ENCODE results near the gene CYB5B.

The CYB5B gene, protein sequence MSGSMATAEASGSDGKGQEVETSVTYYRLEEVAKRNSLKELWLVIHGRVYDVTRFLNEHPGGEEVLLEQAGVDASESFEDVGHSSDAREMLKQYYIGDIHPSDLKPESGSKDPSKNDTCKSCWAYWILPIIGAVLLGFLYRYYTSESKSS

DNA sequence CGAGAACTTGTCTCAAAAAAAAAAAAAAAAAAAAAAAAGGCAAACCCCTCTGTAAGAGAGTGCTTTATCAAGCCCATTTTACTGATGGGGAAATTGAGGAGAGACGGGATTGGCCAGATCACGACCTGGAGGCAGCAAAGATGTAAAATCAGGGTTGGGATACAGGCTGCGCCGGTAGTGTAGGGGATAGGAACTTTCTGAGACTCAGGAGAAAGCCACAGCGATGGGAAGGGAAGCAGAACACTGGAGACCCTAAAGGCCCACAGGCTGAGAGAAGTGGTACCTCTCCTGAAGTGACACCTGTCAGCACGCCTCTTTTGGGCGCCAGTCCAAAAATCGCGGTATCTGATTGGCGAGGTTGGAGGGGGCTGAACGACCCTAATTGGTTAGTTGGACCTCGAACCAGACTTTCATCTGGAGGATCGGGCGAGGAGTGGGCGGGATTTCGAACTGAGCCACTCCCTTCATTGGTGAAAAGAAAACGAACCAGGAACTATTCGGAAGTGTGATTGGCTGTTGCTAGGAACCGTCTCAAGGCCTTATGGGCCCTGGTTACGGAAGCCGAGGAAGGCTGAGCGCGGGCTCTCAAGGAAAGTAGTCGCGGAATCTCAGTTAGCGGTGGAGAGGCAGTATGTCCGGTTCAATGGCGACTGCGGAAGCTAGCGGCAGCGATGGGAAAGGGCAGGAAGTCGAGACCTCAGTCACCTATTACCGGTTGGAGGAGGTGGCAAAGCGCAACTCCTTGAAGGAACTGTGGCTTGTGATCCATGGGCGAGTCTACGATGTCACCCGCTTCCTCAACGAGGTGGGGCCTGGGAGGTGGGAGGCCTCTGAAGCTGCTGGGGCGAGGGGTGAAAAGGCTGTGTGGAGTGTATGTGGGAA, at the start of gene CYB5B:
Gene CYB5B (plus strand): TSS at position 567 of the 882 bp plus-strand sequence. CDS start 65 bp downstream, at position 632.
- peak; percentile 90 for DNase-seq (ENCODE audit: low read depth)

DNA sequence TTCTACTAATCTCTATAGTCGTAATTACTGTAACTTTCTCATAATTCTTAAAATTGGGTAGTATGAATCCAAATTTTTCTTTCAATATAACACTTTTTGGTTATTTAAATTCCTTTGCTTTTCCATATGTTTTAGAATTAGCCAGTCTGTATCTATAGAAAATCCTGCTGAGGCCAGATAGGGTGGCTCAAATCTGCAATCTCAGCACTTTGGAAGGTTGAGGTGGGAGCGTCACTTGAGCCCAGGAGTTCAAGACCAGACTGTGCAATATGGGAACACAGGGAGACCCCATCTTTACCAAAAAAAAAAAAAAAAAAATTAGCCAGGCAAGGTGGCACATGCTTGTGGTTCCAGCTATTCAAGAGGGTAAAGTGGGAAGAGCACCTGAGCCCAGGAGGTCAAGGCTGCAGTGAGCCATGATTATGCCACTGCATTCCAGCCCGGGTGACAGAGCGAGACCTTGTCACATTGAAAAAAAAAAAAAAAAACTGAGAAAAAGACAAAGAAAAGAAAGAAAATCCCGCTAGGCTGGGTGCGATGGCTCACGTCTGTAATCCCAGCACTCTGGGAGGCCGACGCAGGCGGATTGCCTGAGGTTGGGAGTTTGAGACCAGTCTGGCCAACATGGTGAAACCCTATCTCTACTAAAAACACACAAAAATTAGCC, 47.9 kb upstream of the CYB5B start:
- no peak for DNase-seq (ENCODE audit: low read depth)

DNA sequence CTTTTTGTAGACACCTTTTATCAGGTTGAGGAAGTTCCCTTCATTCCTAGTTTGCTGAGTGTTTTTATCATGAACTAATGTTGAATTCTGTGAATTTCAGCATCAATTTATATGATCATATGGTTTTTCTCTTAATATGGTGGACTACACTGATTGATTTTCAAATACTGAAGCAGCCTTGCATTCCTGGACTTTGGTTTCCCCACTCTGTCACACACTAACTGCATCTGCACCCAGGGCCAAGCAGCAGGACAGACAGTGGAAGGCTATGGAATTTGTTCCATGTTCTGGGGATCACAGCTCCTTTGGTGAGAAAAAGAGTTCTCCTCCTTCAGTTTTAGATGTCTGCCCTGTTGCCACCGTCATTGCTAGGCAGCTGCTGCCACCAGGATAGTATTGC, 46.4 kb upstream of the CYB5B start:
- DNase-seq (ENCODE audit: low read depth), result no peak

DNA sequence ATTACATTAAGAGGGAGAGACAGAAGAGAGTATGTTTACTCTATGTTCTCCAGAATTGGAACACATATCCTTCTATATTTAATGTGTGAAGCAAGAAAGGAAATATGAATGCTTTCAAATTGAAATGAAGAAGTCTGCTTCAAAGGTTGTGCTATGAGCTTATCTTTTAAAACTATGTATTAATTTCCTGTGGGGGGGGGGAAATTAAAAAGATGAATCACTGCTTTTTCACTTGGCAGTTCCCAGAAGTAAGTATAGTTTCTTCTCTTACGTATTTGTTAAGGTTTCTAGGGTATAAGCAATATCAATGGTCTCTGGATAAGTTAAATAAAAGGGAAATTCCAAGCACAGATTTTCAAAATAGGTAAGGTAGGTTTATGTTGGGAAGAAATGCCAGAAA, 45.7 kb upstream of the CYB5B start:
- no peak for DNase-seq (ENCODE audit: low read depth)

DNA sequence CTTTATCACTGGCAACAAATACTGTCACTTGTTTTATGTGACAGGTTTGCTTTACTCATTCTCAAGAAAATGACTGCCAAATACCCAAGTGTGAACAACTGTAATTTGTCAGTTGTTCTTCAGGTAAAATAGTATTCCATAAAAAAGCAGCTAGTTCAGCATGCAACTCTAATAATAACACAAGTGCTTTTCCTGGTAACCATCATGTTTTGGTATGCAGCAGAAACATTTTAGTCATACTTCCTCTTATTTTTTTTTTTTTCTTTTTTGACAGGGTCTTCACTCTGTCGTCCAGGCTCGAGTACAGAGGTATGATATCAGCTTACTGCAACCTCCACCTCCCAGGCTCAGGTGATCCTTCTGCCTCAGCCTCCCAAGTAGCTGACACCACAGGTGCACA, 43.2 kb upstream of the CYB5B start:
- DNase-seq (ENCODE audit: low read depth), result no peak

DNA sequence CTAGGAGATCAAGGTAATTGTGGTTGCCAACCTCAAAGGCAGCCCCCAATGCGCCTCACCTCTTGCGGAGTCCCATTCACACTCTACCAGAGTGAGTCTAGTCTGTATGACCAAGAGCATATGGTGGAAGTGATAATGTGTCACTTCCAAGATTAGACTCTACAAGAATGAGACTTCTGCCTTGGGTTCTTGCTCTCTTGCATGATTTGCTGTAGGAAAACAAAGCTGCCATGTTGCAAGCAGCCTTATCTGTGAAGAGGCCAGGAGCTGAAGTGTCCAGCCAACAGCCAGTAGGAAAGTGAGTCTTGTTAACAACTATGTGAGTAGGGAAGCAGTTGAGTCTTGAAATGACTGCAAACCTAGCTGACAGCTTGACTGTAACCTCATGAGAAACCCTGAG, 42.0 kb upstream of the CYB5B start:
- DNase-seq (ENCODE audit: low read depth), result no peak

DNA sequence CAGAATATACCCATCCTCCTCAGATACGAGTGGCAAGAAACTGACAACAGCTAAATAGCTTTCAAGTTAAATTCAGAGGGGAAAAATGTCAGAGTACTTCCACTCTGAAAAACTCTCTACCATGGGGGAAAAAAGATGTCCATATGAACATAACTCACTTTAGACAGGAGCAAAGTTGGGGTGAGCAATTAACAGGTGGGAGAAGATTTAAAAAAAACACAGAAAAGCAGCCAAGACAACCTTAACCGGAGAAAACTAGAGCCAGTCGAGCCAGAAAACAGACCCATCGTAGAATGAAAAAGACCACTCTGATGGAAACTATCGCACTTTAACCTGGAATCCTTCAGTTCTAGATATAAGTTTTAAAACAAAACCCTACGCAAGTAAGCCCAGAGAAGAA, 39.4 kb upstream of the CYB5B start:
- no peak for DNase-seq (ENCODE audit: low read depth)

DNA sequence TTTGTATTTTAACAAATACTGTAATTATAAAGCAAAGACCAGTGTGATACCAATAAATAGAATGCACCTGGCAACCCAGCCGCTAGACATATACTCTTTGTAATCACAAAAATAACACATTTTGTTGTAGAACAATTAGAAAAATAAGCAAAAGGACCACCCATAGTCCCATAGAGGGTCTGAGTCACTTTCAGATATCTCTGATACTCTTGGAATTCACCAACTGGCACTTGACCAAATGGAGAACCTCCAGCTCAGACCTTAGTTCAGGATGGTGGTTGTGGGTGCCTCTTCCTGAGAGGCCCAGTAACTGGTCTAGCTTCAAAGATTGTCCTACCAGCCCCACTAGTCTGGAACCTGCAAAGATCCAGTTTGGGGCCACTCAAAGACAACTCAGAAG, 37.8 kb upstream of the CYB5B start:
- DNase-seq (ENCODE audit: low read depth), result no peak

DNA sequence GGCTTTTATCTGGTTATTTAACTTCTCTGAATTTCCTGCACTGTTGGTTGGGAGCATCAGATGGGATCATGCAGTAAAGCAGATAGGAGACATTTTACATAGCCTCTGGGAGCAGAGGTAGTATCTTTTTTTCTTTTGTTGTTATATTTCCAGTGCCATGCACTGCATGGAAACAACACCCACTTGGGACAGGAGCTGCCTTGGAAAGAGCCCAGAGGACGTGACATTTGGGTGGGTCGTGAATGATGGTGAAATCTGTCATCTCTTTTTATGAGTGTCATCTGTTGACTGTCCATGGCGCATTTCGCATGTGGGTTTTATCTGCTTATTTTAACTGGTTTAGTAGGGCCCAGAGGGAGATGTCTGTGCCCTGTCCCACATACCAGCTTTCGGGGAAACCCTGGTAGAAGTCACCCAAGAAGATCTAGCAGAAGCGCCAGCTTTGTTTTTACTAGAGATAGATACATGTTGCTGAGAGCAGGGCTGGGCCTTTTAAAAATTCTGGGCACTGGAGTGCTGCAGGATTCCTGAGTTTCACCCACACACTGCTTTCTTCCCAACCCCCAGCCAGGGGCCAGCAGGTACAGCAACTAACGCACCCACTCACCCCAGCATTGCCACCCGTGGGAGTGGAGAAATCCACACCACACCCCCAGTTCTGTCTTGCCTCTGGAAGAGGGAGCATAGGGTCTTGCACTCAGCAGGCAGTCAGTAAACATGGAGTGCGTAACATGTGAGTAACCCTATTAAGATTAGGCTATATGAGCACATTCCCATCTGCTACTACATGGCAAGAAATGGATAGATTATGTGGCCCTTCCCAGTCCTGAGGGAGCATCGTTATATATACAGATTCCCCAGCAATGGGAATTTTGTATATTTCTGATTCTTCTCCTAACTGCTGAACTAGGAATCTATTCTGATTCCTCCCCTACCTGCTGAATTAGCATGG, 30.2 kb upstream of the CYB5B start:
- DNase-seq (ENCODE audit: low read depth), result no peak

DNA sequence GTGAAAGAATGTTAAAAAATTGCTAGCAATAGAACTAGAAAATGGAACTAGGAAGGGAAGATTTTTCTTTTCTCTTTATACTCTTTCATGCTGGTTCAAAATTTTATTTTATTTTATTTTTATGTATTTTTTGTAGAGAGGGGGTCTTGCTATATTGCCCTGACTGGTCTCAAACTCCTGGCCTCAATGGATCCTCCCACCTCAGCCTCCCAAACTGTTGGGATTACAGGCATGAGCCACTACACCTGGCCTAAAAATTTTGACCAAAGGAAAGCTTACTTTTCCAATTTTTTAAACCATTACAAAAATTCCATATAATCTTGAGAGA, 28.6 kb upstream of the CYB5B start:
- no peak for DNase-seq (ENCODE audit: low read depth)

DNA sequence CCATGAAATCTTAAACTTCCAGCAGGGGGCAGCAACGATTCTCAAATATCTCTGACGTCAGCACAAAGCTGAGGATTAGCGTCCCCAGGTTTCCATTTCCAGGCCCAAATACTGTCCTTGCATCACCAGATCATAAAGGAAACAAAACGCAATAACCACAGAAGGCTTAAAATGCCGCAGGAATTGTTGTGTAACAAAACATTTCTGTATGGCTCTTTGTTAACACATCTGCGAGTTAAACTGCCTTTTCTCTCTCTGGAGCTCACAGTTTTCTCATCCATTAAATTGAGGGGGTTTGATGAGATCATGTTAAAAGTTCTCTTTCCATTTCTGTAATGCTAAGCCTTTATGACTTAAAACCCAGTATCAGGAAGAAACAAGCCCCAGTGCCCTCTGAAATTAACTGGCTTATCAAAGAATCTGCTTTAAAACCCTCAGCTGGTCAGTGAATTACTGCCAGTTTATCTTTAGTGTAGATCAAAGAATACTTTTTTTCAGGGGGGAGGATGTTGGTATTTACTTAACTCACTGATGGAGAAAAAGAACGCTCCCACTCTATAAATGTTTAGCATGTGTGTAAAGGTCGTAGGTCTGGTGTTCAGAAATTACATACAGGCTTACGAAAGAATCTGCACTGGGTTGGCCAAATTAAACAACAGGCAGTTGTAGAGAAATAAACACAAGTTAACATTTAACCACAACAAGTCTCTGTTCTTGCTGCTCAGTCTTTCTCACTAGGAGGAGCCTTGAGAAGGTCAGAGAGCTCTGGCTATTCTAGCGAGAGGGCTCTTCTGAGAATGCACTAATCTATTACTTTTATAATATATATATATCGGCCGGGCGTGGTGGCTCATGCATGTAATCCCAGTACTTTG, 28.0 kb upstream of the CYB5B start:
- DNase-seq (ENCODE audit: low read depth), result peak; percentile 60

DNA sequence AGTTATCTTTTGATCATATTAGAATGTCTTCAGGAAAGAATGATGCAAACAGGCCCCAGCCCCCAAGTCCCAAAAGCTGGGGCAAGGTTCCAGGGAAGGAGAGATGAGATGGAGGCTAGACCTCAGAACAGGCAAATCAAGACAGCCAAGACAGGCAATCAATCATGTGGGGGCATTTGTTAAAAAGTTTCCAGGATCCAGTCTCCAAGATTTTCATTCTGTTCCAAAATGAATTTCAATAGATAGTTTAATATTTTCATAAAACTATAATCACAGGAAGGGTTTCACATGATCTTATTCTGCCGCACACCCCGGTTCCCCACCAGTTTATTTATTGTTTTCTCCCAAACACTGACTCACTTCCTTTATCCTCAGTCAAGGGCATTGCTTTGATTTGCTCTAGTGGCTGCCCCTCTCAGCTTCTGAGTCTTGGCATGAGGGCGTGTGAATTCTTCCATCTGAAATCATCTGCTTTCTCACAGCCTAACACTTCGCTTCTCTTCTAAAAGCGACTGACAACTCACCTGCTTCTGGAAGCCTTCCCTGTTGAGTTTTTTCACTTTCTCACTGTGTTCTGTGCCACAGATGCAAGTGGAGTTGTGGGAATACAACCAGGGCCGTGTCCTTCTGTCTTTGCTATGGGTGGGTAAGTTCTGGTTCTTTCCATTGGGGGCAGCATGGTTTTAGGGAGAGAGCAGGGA, 26.4 kb upstream of the CYB5B start:
- no peak for DNase-seq (ENCODE audit: low read depth)

DNA sequence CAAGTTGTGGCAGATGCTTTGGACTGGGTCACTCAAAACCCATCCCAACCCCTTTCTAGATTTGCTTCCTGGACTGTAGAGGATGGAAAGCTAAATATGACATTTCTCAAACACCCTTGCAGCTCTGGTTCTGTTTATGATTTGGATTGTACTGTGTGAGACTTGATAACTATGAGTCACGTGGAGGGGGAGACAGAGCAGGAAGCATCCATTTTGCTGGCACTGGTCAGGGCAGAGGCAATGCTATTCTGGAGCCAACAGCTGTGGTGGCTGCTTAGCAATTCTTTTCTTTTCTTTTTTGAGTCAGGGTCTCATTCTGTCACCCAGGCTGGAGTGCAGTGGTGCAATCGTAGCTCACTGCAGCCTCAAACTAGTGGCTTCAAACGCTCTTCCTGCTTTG, 25.1 kb upstream of the CYB5B start:
- no peak for DNase-seq (ENCODE audit: low read depth)

DNA sequence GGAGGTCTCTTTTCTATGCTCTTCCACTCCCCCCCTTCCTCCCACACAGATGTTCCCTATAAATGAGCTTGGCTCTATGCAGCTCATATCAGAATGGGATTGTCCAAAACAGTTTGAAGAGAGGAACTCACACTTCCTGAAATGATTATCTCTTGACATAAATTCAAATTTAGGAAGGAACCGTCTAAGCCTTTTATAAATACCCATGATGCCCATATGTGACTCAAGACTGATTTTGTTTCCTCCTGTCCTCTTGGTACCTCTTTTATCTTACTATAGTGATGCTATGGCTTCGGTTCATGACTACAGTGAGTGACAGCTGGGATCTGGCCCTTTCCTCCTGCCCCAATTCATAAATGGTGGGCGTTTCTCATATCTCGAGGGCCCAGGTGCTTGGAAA, 22.0 kb upstream of the CYB5B start:
- DNase-seq (ENCODE audit: low read depth), result no peak

DNA sequence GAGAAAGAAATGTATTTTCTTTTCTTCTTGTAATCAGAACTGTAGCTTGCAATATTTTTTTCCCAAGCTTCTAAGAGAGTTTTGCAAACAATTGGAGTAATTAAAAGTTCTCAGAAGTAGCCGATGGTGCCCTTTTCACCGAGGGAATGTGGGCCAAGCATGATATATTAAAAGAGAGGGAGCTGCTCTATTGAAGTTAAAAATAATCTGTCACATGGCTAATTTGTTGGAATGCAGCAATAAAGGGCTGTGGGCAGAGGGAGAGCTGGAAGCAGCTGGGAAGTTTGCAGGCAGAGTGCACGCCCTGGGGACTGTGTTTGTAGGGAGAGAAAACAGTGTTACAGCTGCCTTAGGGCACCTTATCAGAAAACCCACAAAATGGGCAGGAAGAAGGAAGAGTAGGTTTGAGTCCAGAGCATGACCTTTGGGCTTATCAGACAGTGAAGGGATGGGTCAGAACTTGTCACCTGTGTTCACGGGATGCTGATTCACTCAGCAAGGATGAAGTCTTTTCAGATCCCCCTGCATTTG, 20.1 kb upstream of the CYB5B start:
- DNase-seq (ENCODE audit: low read depth), result no peak

DNA sequence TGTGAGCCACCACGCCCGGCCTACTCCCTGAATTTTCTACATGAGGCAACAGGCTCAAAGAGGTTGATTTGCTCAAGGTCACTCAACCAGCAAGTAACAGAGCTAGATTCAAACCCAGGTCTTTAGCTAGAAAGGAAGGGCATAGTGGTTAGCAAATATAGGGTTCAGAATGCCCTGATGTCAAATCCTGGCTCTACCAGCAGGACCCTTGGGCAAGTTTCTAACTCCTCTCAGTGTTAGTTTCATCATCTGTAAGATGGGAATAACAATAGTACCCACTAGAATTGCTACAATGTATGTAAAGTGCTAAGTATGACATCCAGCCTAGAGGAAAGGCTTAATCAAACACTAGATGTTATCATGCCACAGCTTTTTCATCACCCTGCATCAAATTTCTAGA, 19.1 kb upstream of the CYB5B start:
- no peak for DNase-seq (ENCODE audit: low read depth)

DNA sequence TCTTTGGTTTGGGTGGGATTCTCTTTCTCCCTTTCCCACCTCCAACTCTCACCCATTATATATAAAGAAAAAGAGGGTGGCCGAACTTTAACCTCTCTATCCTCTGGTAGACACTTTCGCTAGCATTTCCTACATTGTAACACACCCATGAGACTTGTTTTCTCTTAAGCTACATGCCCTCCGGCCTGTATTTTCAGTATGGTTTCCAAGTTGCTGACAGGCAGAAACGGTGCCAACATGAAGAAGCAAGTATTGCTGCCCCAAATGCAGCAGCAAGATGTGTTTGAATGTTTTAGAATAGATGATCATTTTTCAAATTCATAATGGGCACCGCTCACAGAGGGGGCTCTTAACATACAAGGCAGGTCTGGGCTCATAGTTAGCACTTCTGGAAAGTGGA, 18.7 kb upstream of the CYB5B start:
- DNase-seq (ENCODE audit: low read depth), result no peak

DNA sequence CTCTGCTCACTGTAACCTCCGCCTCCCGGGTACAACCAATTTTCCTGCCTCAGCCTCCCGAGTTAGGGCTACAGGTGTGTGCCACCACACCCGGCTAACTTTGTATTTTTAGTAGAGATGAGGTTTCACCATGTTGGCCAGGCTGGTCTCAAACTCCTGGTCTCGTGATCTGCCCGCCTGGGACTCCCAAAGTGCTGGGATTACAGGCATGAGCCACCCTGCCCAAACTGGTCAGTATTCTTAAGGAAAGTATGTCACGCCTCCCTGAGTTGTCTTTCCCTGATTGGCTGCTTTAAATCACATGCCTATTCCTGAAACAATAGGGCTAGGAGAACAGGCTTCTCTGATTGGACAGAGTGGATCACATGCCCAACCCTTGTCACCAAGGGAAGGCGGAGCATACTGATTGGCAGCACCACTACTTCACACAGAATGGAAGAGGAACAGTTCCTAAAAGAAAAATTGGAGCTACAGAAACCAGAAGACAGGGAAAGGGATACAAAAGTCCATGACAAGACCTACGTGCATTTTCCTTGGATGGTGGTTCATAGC, 17.6 kb upstream of the CYB5B start:
- DNase-seq (ENCODE audit: low read depth), result no peak

DNA sequence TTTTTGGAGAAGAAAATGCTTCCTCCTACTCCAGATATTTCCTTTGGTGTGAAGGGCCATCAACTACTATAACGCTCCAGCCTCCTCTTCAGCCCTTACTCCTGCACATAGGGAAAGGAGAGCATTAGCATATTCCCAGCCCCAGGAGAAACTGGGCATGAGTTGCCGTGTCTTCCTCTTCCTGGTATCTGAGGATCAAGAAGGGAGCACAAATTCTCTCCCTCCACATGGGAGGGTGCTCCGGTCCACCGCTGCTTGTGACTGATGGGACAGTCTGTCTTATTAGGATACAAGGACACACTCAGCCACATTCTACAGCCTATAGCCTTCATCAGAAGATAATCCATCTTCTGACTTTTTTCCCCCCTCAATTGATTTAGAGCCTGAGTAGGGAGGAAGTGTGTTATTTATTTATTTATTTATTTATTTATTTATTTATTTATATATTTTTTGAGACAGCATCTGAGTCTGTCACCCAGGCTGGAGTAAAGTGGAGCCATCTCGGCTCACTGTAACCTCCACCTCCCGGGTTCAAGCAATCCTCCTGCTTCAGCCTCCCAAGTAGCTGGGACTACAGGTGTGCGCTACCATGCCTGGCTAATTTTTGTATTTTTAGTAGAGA, 16.6 kb upstream of the CYB5B start:
- no peak for DNase-seq (ENCODE audit: low read depth)

DNA sequence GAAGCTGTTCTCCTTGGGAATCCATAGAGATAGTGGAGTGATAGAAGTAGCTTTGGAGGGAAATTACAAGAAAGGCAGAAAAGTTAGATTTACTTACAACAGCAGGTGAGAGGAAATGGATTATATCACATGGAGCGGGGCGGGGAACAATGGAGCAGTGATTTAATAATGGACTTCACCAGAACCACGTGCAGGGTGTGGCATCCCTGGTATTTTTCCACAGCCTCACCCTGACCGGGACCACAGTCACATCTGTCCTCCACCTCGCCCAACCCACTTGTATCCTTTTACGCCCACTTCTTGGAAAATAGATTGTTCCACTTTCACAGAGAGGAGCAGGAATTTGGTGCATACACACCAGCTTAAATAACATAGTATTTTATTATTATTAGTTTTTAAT, 15.9 kb upstream of the CYB5B start:
- no peak for DNase-seq (ENCODE audit: low read depth)

Measured in activated T-cell treated with anti-CD3 and anti-CD28 coated beads for 1 hour (primary cell).